Epithelial cell of esophagus (primary cell): ENCODE measurements around the gene DBR1.

Source experiments
- DNase-seq: peaks from one replicate; pipeline ENCODE4 v3.0.0; 2010; ENCODE audit warnings: low read depth
- H3K4me3 ChIP-seq: 2 replicates; pipeline ENCODE4 v1.5.1; 2011; ENCODE audit warnings: mild to moderate bottlenecking, low read length, control low read depth
- CTCF ChIP-seq: IDR thresholded peaks from 2 replicates; pipeline ENCODE4 v1.5.1; 2011; ENCODE audit warnings: low read depth, mild to moderate bottlenecking, low read length, control low read depth, inconsistent platforms; ENCODE audit not compliant: insufficient read depth; ENCODE audit errors: missing control alignments

DBR1 gene

DNA sequence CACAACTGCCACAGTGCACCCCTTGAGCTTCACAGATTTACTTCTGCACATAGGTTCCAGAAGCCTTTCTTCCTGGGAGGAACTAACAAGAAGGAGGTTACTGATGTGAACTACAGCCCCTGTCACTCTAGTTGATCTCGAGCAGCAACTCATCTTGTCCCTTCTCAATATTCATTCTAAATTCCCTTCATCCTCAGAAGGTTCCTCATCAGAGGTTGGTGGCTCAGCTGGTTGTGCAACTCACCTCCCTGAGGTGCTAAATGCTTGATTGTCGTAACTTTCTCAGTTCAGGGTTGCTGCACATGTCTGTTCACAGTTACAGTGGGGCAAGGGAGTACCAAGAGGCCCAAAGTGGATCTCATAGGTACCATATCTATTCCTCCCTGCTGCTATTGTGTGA is 36.9 kb downstream of the DBR1 start:
- DNase-seq, result peak; percentile 18
- H3K4me3 ChIP-seq, result no peak overlapping the region
- no peak for TF ChIP-seq CTCF

DNA sequence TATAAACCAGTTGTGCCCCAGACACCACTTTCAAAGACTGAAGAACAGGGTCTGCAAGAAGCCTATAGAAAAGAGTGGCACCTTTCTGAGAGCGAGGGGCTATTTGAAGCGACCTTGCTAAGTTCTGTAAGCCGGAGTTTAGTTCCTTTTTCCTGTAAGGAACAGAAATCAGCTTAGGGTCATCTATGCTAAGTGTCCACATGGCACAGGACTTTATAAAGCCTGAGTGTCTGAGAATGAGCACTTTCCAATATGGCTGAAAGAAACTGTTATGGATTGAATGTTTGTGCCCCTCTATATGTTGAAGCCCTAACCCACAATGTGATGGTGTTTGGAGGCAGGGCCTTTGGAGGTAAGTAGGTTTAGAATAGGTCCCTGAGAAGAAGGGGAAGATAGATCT is 38.5 kb downstream of the DBR1 start:
- TF ChIP-seq CTCF, result no peak
- H3K4me3 ChIP-seq, result no peak overlapping the region
- no peak for DNase-seq

GRCh38 chr3:138135833-138136194 is 38.9 kb downstream of the DBR1 start:
- no peak for DNase-seq
- TF ChIP-seq CTCF, result no peak
- H3K4me3 ChIP-seq, result no peak overlapping the region

DNA sequence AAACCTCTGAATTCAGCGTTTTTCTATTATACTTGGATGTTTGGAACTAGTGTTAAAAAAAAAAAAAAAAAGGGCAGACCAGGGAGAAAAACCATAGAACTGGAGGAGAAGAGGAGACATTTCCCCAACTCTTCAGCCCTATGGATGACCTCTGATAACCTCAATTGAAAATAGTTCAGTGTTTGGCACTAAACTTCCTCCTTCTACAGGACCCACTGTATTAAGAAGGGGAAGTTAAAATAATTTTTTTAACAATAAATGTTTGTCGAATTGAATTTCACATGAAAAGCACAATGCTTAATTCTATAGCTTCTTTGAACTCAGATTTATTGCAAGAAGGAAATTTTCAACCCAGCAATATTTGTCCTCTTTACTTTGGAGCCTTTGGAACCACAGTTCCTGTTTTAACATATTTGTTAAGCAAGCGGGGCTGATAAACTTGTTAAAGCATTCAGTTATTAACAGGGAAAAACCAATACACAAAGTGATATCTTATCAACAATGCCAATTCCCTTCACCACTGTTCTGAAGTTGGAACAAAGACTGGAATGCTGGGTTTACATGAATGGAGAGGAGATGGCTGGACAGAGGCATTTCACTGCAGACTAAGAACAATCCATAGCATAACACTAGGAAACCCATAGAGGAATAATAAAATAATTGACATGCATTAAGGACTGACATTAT is 39.4 kb downstream of the DBR1 start:
- no peak for TF ChIP-seq CTCF
- no peak for DNase-seq
- no peak overlapping the region for H3K4me3 ChIP-seq

- no peak for TF ChIP-seq CTCF
- DNase-seq, result no peak
- H3K4me3 ChIP-seq, result no peak within 1 kb of the TSS
These were observed 42.5 kb downstream of the DBR1 start, which contains the start of gene A4GNT for GRCh38 chr3:138132239-138132638. Gene A4GNT, minus strand, starts transcription at chr3:138132390. Its CDS starts 1,134 bp downstream, at chr3:138131256.

GRCh38 chr3:138127636-138128365 is 46.9 kb downstream of the DBR1 start:
- no peak for DNase-seq
- TF ChIP-seq CTCF, result no peak
- no peak overlapping the region for H3K4me3 ChIP-seq
